A549 treated with Hydrocortisone at 1 μM for 4 hours (cell line): Measurements from ENCODE around the gene FAAP100. TPM values are rescaled to one million over a fixed set of nuclear protein-coding genes. Genes with fewer than 3 reads are reported as not detected.

Source experiments
- total RNA-seq: library from RNA; stranded (reverse); fragments of 200-300 nt; extraction: Qiagen RNA extraction; gene quantifications from 5 replicates; pipeline ENCODE4 v1.2.3, GENCODE V29; 2022

The FAAP100 gene
- 23.3 to 27.5 TPM (median 24.3 TPM) in 5 replicates for total RNA-seq

GRCh38 chr17:81552244-81553017 lies at the start of gene FAAP100:
Gene FAAP100, minus strand, starts transcription at chr17:81552353. Its CDS starts 23 bp downstream, at chr17:81552330.

GRCh38 chr17:81527591-81528383 lies 24.4 kb downstream of the FAAP100 start, which contains the start of gene FSCN2:
Gene FSCN2, plus strand, starts transcription at chr17:81528377. Its CDS starts 155 bp downstream, at chr17:81528532.

GRCh38 chr17:81512562-81513371 lies 39.4 kb downstream of the FAAP100 start, which contains the start of gene ACTG1:
Gene ACTG1, minus strand, starts transcription at chr17:81512799. Its CDS starts 445 bp downstream, at chr17:81512354.

Other genes starting within 250 kb of the FAAP100 start
- 6.5 to 8.7 TPM (median 8.6 TPM) in 5 replicates for gene BAHCC1, start 156.9 kb downstream of the FAAP100 start, total RNA-seq
- 4,687 to 7,414 TPM (median 5,361 TPM) in 5 replicates for gene ACTG1, start 39.6 kb downstream of the FAAP100 start, total RNA-seq
- gene FSCN2, start 24.0 kb downstream of the FAAP100 start, total RNA-seq: 1.0 to 1.5 TPM (median 1.1 TPM) in 5 replicates
- 92.6 to 101 TPM (median 93.6 TPM) in 5 replicates for gene NPLOC4, start 84.8 kb upstream of the FAAP100 start, total RNA-seq
- 4.4 to 5.6 TPM (median 4.8 TPM) in 5 replicates for gene TSPAN10, start 84.8 kb upstream of the FAAP100 start, total RNA-seq
- gene PDE6G, start 104.2 kb upstream of the FAAP100 start, total RNA-seq: 1.2 to 3.1 TPM (median 2.5 TPM) in 5 replicates
- gene OXLD1, start 114.3 kb upstream of the FAAP100 start, total RNA-seq: 35.7 to 66.2 TPM (median 58.0 TPM) in 5 replicates
- 59.6 to 70.3 TPM (median 61.4 TPM) in 5 replicates for gene CCDC137, start 114.4 kb upstream of the FAAP100 start, total RNA-seq
- gene ARL16, start 131.4 kb upstream of the FAAP100 start, total RNA-seq: 46.1 to 52.5 TPM (median 49.2 TPM) in 5 replicates
- 146 to 202 TPM (median 189 TPM) in 5 replicates for gene HGS, start 131.7 kb upstream of the FAAP100 start, total RNA-seq
- gene MRPL12, start 151.0 kb upstream of the FAAP100 start, total RNA-seq: 207 to 319 TPM (median 292 TPM) in 5 replicates
- 31.5 to 44.9 TPM (median 40.7 TPM) in 5 replicates for gene SLC25A10, start 159.9 kb upstream of the FAAP100 start, total RNA-seq